ENCODE measurements around the gene STK10.

STK10 gene

GRCh38 chr5:172188893-172189692, 1.1 kb upstream of the STK10 start:
- no peak for DNase-seq

GRCh38 chr5:172187118-172188032, 649 bp downstream of the STK10 start:
- DNase-seq = peak; percentile 67

GRCh38 chr5:172186114-172186695, 1.8 kb downstream of the STK10 start:
- DNase-seq = no peak

GRCh38 chr5:172185096-172185461, 2.9 kb downstream of the STK10 start:
- no peak for DNase-seq

GRCh38 chr5:172183881-172184280, 4.1 kb downstream of the STK10 start:
- DNase-seq = no peak

GRCh38 chr5:172182291-172182690, 5.7 kb downstream of the STK10 start:
- DNase-seq = no peak

GRCh38 chr5:172180936-172181335, 7.1 kb downstream of the STK10 start:
- DNase-seq = no peak

GRCh38 chr5:172178991-172179989, 8.7 kb downstream of the STK10 start:
- DNase-seq = peak; percentile 74

GRCh38 chr5:172178301-172178987, 9.6 kb downstream of the STK10 start:
- peak; percentile 6 for DNase-seq

- no peak for DNase-seq
Measured at GRCh38 chr5:172177176-172177575, 10.8 kb downstream of the STK10 start.

- peak; percentile 88 for DNase-seq
Measured at GRCh38 chr5:172175263-172175719, 12.7 kb downstream of the STK10 start.

GRCh38 chr5:172173564-172174153, 14.4 kb downstream of the STK10 start:
- DNase-seq = no peak

- no peak for DNase-seq
Measured at GRCh38 chr5:172172912-172173563, 15.0 kb downstream of the STK10 start.

GRCh38 chr5:172171118-172171517, 16.9 kb downstream of the STK10 start:
- DNase-seq = no peak

- DNase-seq = peak; percentile 12
Measured at GRCh38 chr5:172170251-172170701, 17.7 kb downstream of the STK10 start.

GRCh38 chr5:172169216-172169615, 18.8 kb downstream of the STK10 start:
- no peak for DNase-seq

GRCh38 chr5:172168311-172168710, 19.7 kb downstream of the STK10 start:
- no peak for DNase-seq

GRCh38 chr5:172167895-172168294, 20.1 kb downstream of the STK10 start:
- no peak for DNase-seq

- no peak for DNase-seq
Measured at GRCh38 chr5:172166030-172166826, 21.8 kb downstream of the STK10 start.

- DNase-seq = no peak
Measured at GRCh38 chr5:172165465-172165864, 22.6 kb downstream of the STK10 start.

Data from RPMI8226 (cell line).